ENCODE measurements around the gene ECD.

ECD gene

GRCh38 chr10:73096041-73096448, 71.8 kb downstream of the ECD start:
- DNase-seq = no peak

- no peak for DNase-seq
Observed at GRCh38 chr10:73095481-73096021, 72.3 kb downstream of the ECD start.

GRCh38 chr10:73094986-73095480, 72.8 kb downstream of the ECD start:
- DNase-seq = no peak

GRCh38 chr10:73093922-73094850, 73.6 kb downstream of the ECD start:
- no peak for DNase-seq

DNA sequence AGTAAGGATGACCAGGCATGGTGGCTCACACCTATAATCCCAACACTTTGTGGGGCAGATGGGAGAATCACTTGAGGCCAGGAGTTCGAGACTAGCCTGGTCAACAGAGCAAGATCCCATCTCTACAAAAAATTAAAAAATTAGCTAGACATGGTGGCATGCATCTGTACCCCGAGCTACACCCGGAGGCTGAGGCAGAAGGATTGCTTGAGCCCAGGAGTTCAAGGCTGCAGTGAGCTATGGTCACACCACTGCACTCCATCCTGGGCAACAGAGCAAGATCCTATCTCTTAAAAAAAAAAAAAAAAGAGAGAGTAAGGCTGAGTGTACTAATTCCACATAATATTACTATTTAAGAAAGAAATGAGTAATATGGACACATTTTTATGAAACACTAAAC, 75.0 kb downstream of the ECD start:
- no peak for DNase-seq

DNA sequence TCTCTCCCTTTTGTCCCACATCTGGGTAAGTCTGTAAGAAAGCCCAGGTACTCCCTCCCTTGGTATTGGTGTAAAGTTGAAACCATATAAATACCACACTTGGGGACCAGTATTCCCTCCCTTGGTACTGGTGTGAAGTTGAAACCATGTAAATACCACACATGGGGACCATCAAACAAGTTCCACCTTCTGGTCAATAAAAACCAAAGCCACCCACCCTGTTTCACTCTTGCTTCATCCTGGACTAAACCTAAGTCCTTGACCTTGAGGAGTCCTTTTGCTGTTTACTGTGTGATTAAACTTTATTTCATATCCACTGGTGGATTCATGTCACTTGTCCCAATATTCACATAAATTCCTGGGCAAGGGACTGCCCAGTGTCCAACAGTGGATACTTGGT, 79.5 kb downstream of the ECD start:
- DNase-seq = no peak

DNA sequence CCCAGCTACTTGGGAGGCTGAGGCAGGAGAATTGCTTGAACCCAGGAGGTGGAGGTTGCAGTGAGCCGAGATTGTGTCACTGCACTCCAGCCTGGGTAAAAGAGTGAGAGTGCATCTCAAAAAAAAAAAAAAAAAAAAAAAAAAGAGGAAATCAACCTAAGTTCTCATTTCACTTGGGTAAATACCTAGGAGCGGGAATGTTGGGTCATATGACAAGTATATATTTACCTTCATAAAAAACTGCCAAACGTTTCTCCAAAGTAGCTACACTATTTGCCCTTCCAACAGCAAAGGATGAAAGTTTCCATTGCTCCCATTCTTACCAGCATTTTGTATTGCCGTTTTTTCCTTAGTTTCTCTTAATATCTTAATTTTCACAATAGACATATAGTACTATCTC, 81.0 kb downstream of the ECD start:
- no peak for DNase-seq

DNA sequence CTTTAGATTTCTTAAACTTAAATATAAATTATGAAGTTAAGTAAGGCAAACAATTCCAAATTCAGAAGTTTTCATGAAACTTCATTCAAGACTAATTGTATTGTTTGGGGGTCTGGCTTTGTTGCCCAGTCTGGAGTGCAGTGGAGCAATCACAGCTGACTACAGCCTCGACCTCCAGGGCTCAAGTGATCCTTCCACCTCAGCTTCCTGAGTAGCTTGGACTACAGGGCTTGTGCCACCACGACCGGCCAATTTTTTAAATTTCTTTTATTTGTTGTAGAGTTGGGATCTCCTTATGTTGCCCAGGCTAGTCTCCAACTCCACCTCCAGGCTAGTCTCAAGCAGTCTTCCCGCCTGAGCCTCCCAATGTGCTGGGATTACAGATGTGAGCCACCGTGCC, 83.6 kb downstream of the ECD start:
- DNase-seq = no peak

Measured in SIG-M5 (cell line).